Pancreas (tissue), 10 donors: ENCODE data around the gene DYNLL2. TPM values are rescaled to one million over a fixed set of nuclear protein-coding genes. Genes with fewer than 3 reads are reported as not detected.

ENCODE experiments used
- ATAC-seq, 4 donors: fragments of 200-7000 bp; cut with Tn5 transposase; one replicate each; pipeline versions ENCODE4 v1.8.0 to v1.9.1; 2020; ENCODE audit warnings: mild to moderate bottlenecking in 4 of 4, moderate library complexity in 4 of 4
- DNase-seq, 6 donors: peaks; one replicate each; pipeline ENCODE4 v3.0.0-alpha.2; 2020
- FAIRE-seq: peaks from 2 replicates; lab custom pipeline; 2012; peaks lifted over from hg19 to GRCh38; lab: Jason Lieb, UNC
- H3K27ac ChIP-seq, 4 donors: fragments of 200-600 bp; sonication (generic); 1 replicate in 3 of 4; 2 replicates in 1 of 4; pipeline versions ENCODE4 v1.5.0 to v1.8.0; 2020
- H3K27me3 ChIP-seq, 4 donors: fragments of 200-600 bp; one replicate each; pipeline ENCODE4 v1.8.0; 2021
- H3K36me3 ChIP-seq, 3 donors: fragments of 200-600 bp; sonication (generic) in 1 of 3; one replicate each; pipeline versions ENCODE4 v1.5.0 to v1.8.0; 2020 to 2021
- H3K4me1 ChIP-seq, 3 donors: fragments of 200-600 bp; one replicate each; pipeline ENCODE4 v1.8.0; 2021
- H3K4me3 ChIP-seq, 4 donors: fragments of 200-600 bp; sonication (generic) in 2 of 4; one replicate each; pipeline versions ENCODE4 v1.5.0 to v1.8.0; 2020 to 2021
- H3K9me3 ChIP-seq, 4 donors: fragments of 200-600 bp; one replicate each; pipeline ENCODE4 v1.8.0; 2021
- WGBS, 2 donors: extraction: QIAGEN DNeasy Blood & Tissue Kit; methylation state at CpG; one replicate each; pipeline ENCODE4 v1.1.7; 2013; 5-methylcytosine and 5-hydroxymethylcytosine counted together
- intact Hi-C, 3 donors: fragments of 100-400 bp; cut with DNase I; formaldehyde crosslinking; loops; one replicate each; pipeline versions ENCODE4 v1.11.1 to v1.14.2; 2022
- polyA plus RNA-seq, 2 donors: library from polyadenylated mRNA; stranded (reverse); fragments of 200-250 nt; gene quantifications; one replicate each; pipeline ENCODE4 v1.2.3, GENCODE V29; 2013
- total RNA-seq, 6 donors: library from RNA; stranded (reverse); fragmentation: NEBNext Ultra II Directional in 4 of 6; extraction: Animal tissue kit (Norgen Biotek cat#: 25700) in 4 of 6; gene quantifications; one replicate each; pipeline versions ENCODE4 v1.2.1 to v1.2.4, GENCODE V29; 2021 to 2023
- TF ChIP-seq, protein P1 (sequence below), 4 donors: fragments of 200-600 bp; sonication (generic) in 3 of 4; IDR thresholded peaks; one replicate each; pipeline versions ENCODE4 v1.5.0 to v1.8.0; 2021; ENCODE audit warnings: antibody characterized with exemption in 4 of 4
- donor health status: healthy with polysubstance abuse.
- donor health status: DM: no; HTN: no; CAD: no; lungs with moderate emphysema.
- donor health status: DM: no; HTN: no; CAD: no.
- donor health status: control.
- donor health status: control.
- donor health status: Bipolar disorder and iron deficiency.
- donor health status: DM: yes; HTN: yes; CAD: no.
- donor health status: DM: no; HTN: no; CAD: no.
- donor health status: DM: no; HTN: no; CAD: no.
- donor health status: DM: yes; HTN: yes; CAD: no.

The DYNLL2 gene
- total and polyA plus RNA-seq, 8 donors, result 10.7 to 20.5 (median 13.1) TPM

DNA sequence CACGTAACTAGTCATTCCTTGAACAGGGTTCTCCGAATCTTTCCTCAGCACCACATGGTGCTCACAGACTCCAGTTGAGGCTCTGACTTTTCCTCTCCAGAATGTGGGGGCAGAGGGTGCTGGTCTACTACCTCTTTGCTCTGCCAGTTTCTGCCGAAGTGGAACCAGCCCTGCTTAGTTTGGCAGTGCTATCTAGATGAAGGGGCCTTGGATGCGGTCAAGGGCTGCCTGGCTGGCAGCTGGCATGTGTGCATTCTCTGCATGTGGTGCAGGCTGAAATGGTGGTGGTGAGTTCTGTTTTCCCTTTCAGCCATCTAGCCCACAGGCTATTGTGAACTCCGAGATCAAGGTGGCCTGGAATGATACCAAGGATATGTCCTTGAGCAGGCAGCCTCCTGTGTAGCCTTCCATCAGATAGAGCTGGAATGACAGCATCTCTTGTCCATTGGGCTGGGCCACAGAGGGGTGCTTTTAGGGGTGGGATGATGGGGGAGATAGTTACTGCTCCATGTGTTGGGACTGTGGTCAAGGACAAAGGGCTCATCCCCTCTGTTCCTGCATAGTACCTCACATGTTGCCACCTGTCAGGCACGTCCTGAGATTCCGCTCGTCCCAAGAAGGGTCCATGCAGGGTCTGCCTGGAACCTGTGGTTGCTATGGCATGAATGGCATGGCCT lies 2.0 kb downstream of the DYNLL2 start:
- Histone ChIP-seq H3K27ac (peak overlapping the region in 1 of 4 donors; percentile 90), H3K4me1 (peaks cover 6 to 23% (median 16%) of the 10 kb centered on the region in 3 donors), H3K4me3 (peak overlapping the region in 2 of 4 donors; percentile 97 to 98), H3K27me3 (no peaks in the 10 kb centered on the region), H3K9me3 (no peaks in the 10 kb centered on the region), H3K36me3 (peaks cover 0 to 7% (median under 1%) of the 10 kb centered on the region in 3 donors)
- DNase-seq, result peak in 2 of 6 donors; percentile 17 to 22
- no peak for ATAC-seq
- TF ChIP-seq, protein P1, sequence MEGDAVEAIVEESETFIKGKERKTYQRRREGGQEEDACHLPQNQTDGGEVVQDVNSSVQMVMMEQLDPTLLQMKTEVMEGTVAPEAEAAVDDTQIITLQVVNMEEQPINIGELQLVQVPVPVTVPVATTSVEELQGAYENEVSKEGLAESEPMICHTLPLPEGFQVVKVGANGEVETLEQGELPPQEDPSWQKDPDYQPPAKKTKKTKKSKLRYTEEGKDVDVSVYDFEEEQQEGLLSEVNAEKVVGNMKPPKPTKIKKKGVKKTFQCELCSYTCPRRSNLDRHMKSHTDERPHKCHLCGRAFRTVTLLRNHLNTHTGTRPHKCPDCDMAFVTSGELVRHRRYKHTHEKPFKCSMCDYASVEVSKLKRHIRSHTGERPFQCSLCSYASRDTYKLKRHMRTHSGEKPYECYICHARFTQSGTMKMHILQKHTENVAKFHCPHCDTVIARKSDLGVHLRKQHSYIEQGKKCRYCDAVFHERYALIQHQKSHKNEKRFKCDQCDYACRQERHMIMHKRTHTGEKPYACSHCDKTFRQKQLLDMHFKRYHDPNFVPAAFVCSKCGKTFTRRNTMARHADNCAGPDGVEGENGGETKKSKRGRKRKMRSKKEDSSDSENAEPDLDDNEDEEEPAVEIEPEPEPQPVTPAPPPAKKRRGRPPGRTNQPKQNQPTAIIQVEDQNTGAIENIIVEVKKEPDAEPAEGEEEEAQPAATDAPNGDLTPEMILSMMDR (IDR thresholded peaks at IDR 0.05), result no peak
- intact Hi-C loops, result loop anchor here in 1 of 3 donors (10.0 kb wide), 1 partner anchor 220 kb away; no protein-coding TSS in a partner anchor
- FAIRE-seq, result no peak
- WGBS, 2 donors, result 43 to 46% methylated on average over 8 of the region's 8 CpGs

DNA sequence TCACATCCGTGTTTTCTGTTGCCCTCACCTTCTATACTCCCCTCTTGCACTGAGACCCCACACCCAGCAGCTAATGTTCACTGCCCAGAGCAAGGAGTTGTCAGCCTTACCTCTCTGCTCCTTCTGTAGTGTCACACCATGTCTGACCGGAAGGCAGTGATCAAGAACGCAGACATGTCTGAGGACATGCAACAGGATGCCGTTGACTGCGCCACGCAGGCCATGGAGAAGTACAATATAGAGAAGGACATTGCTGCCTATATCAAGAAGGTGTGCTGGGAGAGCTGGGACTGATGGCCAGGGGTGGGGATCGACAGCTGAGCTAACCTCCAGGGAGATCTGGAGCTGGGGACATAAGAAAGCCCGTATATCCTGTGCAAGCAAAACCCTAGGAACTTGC lies 3.7 kb downstream of the DYNLL2 start:
- Histone ChIP-seq H3K27me3 (no peaks in the 10 kb centered on the region), H3K9me3 (no peaks in the 10 kb centered on the region), H3K4me1 (peaks cover 6 to 23% (median 16%) of the 10 kb centered on the region in 3 donors), H3K4me3 (no peak overlapping the region), H3K36me3 (peaks cover 0 to 21% (median 9%) of the 10 kb centered on the region in 3 donors), H3K27ac (no peak overlapping the region)
- TF ChIP-seq, protein P1 (IDR thresholded peaks at IDR 0.05), result no peak
- intact Hi-C loops, result loop anchor here in 1 of 3 donors (10.0 kb wide), 1 partner anchor 222 kb away; no protein-coding TSS in a partner anchor
- 70 to 72% methylated on average over 8 of the region's 8 CpGs for WGBS, 2 donors
- FAIRE-seq, result no peak
- DNase-seq, result no peak
- ATAC-seq, result no peak

GRCh38 chr17:58088624-58089023 lies 5.4 kb downstream of the DYNLL2 start:
- DNase-seq (no peak), ATAC-seq (no peak), FAIRE-seq (no peak)
- Histone ChIP-seq H3K4me1 (peaks cover 6 to 23% (median 16%) of the 10 kb centered on the region in 3 donors), H3K27ac (no peak overlapping the region), H3K36me3 (peaks cover 0 to 26% (median 9%) of the 10 kb centered on the region in 3 donors), H3K27me3 (no peaks in the 10 kb centered on the region), H3K9me3 (no peaks in the 10 kb centered on the region), H3K4me3 (no peak overlapping the region)
- TF ChIP-seq, protein P1 (IDR thresholded peaks at IDR 0.05), result no peak
- intact Hi-C loops, result loop anchor here in 1 of 3 donors (10.0 kb wide), 1 partner anchor 224 kb away; no protein-coding TSS in a partner anchor
- WGBS, 2 donors, result 75 to 80% methylated on average over 5 of the region's 5 CpGs

GRCh38 chr17:58089111-58089510 lies 5.9 kb downstream of the DYNLL2 start:
- peaks cover 0 to 26% (median 9%) of the 10 kb centered on the region in 3 donors for H3K36me3 ChIP-seq
- H3K27ac ChIP-seq, result no peak overlapping the region
- H3K9me3 ChIP-seq, result no peaks in the 10 kb centered on the region
- TF ChIP-seq, protein P1 (IDR thresholded peaks at IDR 0.05), result no peak
- 89% methylated on average over 11 of the region's 11 CpGs for WGBS, 2 donors
- DNase-seq (no peak), FAIRE-seq (no peak), ATAC-seq (no peak)
- intact Hi-C loops, result loop anchor here in 1 of 3 donors (10.0 kb wide), 1 partner anchor 224 kb away; no protein-coding TSS in a partner anchor
- H3K4me1 ChIP-seq, result peaks cover 6 to 23% (median 16%) of the 10 kb centered on the region in 3 donors
- no peaks in the 10 kb centered on the region for H3K27me3 ChIP-seq
- no peak overlapping the region for H3K4me3 ChIP-seq
